Renal pelvis (tissue), 12 donors: ENCODE results near the gene OR10G4. TPM values are rescaled to one million over a fixed set of nuclear protein-coding genes. Genes with fewer than 3 reads are reported as not detected.
"Not testable (repeated sequence)": the region's sequence is repeated elsewhere in the genome, so short reads cannot be mapped to it uniquely, and the experiment has no call there.

Experiments used
- DNase-seq: peaks from one replicate; pipeline ENCODE4 v3.0.0-alpha.2; 2013
- long read RNA-seq, 16 experiments: transcript quantifications; one replicate each; lab custom pipeline, GENCODE V29; 2026
- polyA plus RNA-seq, 3 donors: library from polyadenylated mRNA; unstranded; fragments of 120-200 nt; gene quantifications; one replicate each; pipeline ENCODE4 v1.2.1, GENCODE V29; 2013; ENCODE audit not compliant: insufficient read length in 3 of 3

The OR10G4 gene
- polyA plus RNA-seq = under 1 TPM in 1 of 3 donors, not detected in 2; 0.06 TPM
- long read RNA-seq, donor 1 = 0 reads
- long read RNA-seq, donor 2 = 0 reads
- long read RNA-seq, donor 3 = 0 reads
- long read RNA-seq, donor 4 = 0 reads
- long read RNA-seq, donor 5, partial matches to known transcripts = 0 of 1 reads
- long read RNA-seq, donor 5, other reads (novel, unspliced or antisense) = 0 of 1 reads
- long read RNA-seq, donor 6 = 0 reads
- long read RNA-seq, donor 7 = 0 reads
- long read RNA-seq, donor 8 = 0 reads
- long read RNA-seq, donor 9 = 0 reads
- long read RNA-seq, donor 10 = 0 reads
- long read RNA-seq, donor 11 = 0 reads
- long read RNA-seq, donor 12 = 0 reads
- long read RNA-seq, donor 13 = 0 reads
- long read RNA-seq, donor 14 = 0 reads
- long read RNA-seq, donor 15 = 0 reads
- long read RNA-seq, donor 16 = 0 reads

DNA sequence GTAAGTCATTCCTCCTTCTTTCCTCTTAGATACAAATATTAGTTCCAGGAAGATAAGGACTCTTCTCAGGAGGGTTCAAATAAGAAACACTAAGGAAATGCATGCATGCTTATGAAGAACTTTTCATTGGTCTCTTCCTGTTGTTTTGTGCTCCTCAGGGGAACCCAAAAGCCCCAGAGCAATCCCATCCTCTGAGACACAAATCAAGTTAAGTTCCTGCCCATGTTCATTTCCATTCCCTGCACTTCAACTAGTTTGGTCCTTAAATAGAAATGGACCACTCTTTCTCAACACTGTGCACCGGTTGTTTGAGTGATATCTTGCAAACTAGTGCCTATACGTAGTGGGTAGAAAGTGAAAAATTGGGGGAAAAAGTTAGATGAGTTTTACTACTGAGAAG is at the start of gene OR10G4:
Gene OR10G4 (plus strand): TSS at position 301 of the 400 bp plus-strand sequence. CDS start 2,578 bp downstream, outside the sequence.
- no peak for DNase-seq

DNA sequence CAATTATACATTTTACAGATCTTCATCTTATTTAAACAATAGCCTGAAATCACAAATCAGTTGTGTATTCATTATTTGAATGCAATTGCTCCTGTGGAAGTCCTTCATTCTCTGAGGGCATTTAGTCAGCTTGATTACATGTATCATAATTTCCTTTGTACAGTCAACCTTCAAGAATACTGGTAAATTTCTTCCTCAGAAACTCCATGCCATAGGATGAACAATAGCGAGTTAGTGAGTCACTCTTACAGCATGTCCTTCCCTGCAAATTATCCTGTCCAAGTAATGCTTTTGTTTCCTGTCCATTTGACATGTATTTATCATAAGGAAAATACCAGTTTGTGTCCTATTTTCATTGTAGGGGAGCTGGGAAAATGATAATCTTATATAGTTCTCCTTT is 39.0 kb upstream of the OR10G4 start:
- DNase-seq = no peak

- DNase-seq = no peak
Measured at GRCh38 chr11:123976770-123977560, 35.8 kb upstream of the OR10G4 start.

DNA sequence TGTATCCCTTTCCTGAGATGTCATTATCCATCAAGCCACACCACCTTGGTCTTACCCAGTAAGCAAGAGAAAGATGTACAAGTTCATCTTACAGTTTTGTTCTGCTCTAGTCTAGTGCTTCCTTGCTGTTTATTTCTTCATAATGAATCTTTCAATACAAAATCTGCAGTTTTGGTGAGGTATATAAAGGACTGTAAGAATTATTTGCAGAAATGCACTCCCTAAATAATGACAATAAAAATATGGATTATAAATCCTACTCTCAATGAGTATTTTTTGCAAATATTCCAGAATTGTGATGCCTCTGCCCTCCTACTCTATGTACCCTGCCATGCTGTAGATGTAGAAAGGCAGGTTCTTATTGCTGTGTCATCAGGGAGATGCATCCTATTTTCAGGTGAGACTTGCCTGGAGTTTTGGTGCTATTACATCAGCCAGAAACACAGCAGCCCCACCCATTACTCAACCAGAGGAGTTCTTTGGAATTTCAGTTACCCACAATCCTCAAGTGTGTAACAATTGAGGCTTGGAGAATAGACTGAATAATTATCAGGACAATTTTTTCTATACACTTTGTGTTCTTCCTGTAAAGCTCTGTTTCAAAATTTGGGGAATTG is 35.0 kb upstream of the OR10G4 start, which contains the start of gene OR10S1:
Gene OR10S1 (minus strand): TSS at position 51 of the 617 bp plus-strand sequence. CDS start 117 bp downstream, outside the sequence.
- no peak for DNase-seq

DNA sequence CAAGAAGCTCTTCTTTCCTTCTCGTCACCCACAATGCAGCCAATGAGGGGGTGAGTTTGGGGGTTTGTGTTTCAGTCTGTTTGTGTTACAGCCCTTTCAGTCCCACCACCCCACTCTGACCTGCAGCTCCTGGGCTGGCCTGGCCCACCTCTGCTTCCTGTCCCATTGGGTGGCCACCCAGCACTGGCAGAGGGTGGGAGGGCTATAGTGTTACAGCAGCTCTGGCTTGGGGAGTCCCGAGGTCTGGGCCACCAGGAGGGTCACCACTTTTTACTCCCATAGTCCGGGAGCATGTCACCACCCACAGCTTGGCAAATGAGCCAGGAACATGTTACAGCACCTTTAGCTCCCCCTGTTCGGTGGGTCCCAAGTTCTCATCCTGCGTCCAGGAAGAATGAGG is 33.5 kb upstream of the OR10G4 start:
- DNase-seq = no peak

DNA sequence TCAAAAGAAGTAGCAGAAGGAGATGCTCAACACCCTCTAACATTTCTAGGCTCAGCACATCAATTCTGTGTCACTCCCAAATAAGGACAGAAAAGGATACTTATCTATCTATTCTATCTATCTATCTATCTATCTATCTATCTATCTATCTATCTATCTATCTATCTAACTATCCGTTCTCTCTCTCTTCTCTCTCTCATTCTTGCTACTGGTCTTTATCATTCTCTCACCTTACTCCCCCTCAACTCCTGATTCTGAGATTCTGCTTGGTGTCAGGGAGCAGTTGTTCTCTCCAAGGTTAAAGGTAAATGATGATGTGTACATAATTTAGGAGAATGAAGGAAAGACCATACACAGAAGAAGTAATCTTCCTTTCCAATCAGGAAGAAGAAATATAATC is 17.7 kb upstream of the OR10G4 start, which contains the start of gene OR10G6:
Gene OR10G6 (minus strand): TSS at position 43 of the 400 bp plus-strand sequence. CDS start 0 bp downstream, at position 43.
- no peak for DNase-seq

GRCh38 chr11:124015837-124016236 is 3.0 kb downstream of the OR10G4 start:
- not testable (repeated sequence) for DNase-seq

DNA sequence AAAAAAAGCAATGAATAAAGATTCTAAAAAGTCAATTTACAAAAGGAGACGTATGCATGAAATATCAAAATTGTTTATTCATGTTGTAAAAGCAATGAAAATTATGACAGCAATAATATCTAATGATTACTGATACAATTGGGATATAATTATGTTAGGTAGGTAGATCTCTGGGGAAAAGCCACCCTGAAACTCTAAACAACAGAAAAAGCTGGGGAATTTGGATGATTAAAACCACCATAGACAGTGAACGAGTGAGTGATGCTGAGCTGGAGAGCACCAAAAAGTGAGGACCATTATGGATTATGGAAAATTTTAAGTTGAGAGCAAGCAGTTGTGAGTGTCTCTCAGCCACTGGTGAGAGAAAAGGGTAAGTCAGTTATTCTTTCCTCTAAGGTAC is 13.7 kb downstream of the OR10G4 start, which contains the start of gene OR10G8:
Gene OR10G8 (plus strand): TSS at position 301 of the 400 bp plus-strand sequence. CDS start 2,825 bp downstream, outside the sequence.
- no peak for DNase-seq

GRCh38 chr11:124036666-124037065 is 23.9 kb downstream of the OR10G4 start:
- DNase-seq = no peak

DNA sequence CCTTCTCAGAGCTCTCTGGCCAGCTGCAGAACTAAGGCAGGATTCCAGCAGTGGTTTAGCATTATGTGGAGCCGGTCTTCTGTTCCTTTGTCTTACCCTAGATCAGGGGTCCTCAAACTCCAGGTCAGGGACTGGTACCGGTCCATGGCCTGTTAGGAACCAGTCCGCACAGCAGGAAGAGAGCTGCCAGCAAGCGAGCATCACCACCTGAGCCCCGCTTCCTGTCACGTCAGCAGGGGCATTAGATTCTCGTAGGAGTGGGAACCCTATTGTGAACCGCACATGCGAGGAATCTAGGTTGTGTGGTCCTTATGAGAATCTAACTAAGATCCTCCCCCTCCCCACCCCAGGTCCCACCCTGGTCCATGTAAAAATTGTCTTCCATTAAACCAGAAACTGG is 26.8 kb downstream of the OR10G4 start:
- no peak for DNase-seq

DNA sequence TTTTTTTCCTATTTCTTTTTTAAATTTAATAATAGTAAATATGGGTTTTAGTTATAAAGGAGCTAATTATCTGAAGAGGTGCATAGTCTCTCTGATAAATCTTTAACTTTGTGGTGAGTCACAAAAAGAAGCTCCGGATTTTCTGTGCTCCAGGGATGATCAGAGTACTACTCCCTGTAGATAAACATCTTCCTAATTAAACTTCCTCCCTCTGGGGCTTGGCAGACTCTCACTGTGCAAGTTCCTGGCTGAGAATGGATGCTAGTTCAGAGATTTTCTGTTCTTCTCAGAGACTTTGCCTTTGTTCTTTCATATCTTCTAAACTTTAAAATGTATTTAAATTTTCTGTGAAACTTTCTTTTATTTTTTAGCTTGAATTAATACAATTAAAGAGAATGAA is 28.5 kb downstream of the OR10G4 start, which contains the start of gene OR10G7:
Gene OR10G7 (minus strand): TSS at position 72 of the 400 bp plus-strand sequence. CDS start 2,324 bp downstream, outside the sequence.
- DNase-seq = no peak

DNA sequence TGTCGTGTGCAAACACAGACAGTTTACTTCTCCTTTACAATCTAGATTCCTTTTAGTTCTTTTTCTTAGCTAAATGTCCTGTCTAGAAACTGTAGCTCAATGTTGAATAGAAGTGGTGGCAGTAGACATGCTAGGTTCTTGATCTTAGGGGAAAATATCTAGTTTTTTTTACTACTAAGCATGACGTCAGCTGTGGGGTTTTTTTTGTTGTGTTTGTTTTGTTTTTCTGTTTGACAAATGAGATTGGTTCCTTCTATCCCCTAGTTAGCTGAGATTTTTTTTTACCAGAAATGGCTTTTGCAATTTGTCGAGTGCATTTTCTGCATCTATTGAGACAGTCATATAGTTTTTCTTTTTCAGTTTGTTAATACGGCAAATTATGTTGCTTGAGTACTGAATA is 30.6 kb downstream of the OR10G4 start:
- no peak for DNase-seq

DNA sequence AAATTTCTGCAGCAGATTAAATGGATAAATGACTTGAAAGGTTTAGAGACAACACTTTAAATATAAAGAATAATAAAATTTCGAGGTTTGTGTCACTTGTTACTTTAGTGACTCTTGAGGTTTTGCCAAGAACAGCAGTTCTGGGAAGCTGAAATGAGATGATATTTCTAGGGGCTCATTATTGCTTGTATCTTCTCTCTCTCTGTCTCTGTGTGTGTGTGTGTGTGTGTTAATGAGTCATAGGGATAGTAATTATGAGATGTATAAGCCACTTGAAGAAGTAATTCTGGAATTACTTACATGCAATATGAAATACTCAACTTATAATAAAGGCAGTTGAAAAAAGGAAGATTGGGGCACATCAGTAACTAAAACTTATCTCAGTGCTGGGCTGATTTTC is 38.0 kb downstream of the OR10G4 start:
- no peak for DNase-seq

- DNase-seq = no peak
Measured at GRCh38 chr11:124052966-124053365, 40.2 kb downstream of the OR10G4 start.

Other genes with a start within 250 kb of the OR10G4 start
- gene OR6M1, start 206.6 kb upstream of the OR10G4 start, polyA plus RNA-seq = not detected
- not detected for gene TMEM225, start 127.3 kb upstream of the OR10G4 start, polyA plus RNA-seq
- not detected for gene OR8D4, start 110.8 kb upstream of the OR10G4 start, polyA plus RNA-seq
- not detected for gene OR4D5, start 73.4 kb upstream of the OR10G4 start, polyA plus RNA-seq
- not detected for gene OR6T1, start 69.2 kb upstream of the OR10G4 start, polyA plus RNA-seq
- gene OR10S1, start 35.2 kb upstream of the OR10G4 start, polyA plus RNA-seq = not detected
- not detected for gene OR10G6, start 17.8 kb upstream of the OR10G4 start, polyA plus RNA-seq
- not detected for gene OR10G9, start 10.0 kb downstream of the OR10G4 start, polyA plus RNA-seq
- not detected for gene OR10G8, start 13.8 kb downstream of the OR10G4 start, polyA plus RNA-seq
- not detected for gene OR10G7, start 28.3 kb downstream of the OR10G4 start, polyA plus RNA-seq
- 10 to 100 TPM; 11.9 to 15.6 (median 12.6) TPM for gene VWA5A, start 102.5 kb downstream of the OR10G4 start, polyA plus RNA-seq
- gene OR10D3, start 170.3 kb downstream of the OR10G4 start, polyA plus RNA-seq = not detected
- not detected for gene OR8G1, start 228.1 kb downstream of the OR10G4 start, polyA plus RNA-seq
- not detected for gene OR8G5, start 243.4 kb downstream of the OR10G4 start, polyA plus RNA-seq